Central memory CD8-positive, alpha-beta T cell (primary cell): ENCODE data around the gene LAG3.

Experiments used
- ATAC-seq: fragments of 150-1000 bp; cut with Tn5 transposase; replicated peaks from 2 replicates; pipeline ENCODE4 v1.10.0; 2022; ENCODE audit warnings: mild to moderate bottlenecking, moderate FRiP score, moderate number of reproducible peaks; ENCODE audit not compliant: poor library complexity, severe bottlenecking; ENCODE audit errors: extremely low read depth
- DNase-seq, 2 donors: peaks; one replicate each; pipeline ENCODE4 v3.0.0; 2021; ENCODE audit warnings: low spot score in 2 of 2
- H3K27ac Mint-ChIP-seq: one replicate; pipeline ENCODE4 v1.8.0; 2022; ENCODE audit warnings: low read depth, mild to moderate bottlenecking, moderate library complexity, mixed read lengths
- H3K27me3 Mint-ChIP-seq: one replicate; pipeline ENCODE4 v1.8.0; 2022; ENCODE audit warnings: mixed read lengths
- H3K36me3 Mint-ChIP-seq: one replicate; pipeline ENCODE4 v1.8.0; 2022; ENCODE audit warnings: mild to moderate bottlenecking, moderate library complexity, mixed read lengths; ENCODE audit not compliant: insufficient read depth
- H3K4me1 Mint-ChIP-seq: one replicate; pipeline ENCODE4 v1.8.0; 2022; ENCODE audit warnings: mixed read lengths
- H3K4me3 Mint-ChIP-seq: one replicate; pipeline ENCODE4 v1.8.0; 2022; ENCODE audit warnings: mild to moderate bottlenecking, moderate library complexity, mixed read lengths
- H3K9me3 Mint-ChIP-seq: one replicate; pipeline ENCODE4 v1.8.0; 2022; ENCODE audit warnings: mixed read lengths

LAG3 gene

DNA sequence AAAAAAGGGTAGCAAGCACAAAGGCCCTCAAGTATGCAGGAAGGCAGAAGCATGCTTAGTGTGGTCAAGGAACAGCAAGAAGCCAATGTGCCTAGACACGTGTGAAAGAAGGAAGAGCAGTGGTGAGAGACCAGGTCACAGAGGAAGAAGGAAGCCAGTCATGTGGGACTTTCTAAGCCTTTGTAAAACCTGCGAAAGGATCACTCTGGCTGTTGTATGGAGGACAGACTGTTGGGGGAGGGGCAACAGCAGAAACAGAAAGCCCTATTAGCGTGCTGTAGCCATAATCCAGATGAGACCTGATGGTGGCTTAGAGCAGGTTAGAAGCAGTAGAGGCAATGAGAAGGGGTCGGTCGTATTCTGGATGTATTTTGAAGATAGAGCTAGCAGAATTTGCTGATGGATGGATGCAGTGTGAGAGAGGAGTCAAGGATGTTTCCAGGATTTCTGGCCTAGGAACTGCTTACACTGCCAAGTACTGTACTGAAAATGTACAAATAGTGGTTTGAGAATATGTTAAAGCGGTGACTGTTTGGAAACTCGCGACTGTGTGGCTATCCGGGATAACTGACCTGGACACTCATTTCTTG, 13.7 kb upstream of the LAG3 start:
- ATAC-seq: no peak
- no peak for DNase-seq
- no peaks in the 10 kb centered on the region for H3K9me3 Mint-ChIP-seq
- H3K27me3 Mint-ChIP-seq: no peaks in the 10 kb centered on the region
- no peak overlapping the region for H3K4me3 Mint-ChIP-seq
- H3K36me3 Mint-ChIP-seq: no peaks in the 10 kb centered on the region
- H3K4me1 Mint-ChIP-seq: peaks cover 4% of the 10 kb centered on the region
- no peak overlapping the region for H3K27ac Mint-ChIP-seq

DNA sequence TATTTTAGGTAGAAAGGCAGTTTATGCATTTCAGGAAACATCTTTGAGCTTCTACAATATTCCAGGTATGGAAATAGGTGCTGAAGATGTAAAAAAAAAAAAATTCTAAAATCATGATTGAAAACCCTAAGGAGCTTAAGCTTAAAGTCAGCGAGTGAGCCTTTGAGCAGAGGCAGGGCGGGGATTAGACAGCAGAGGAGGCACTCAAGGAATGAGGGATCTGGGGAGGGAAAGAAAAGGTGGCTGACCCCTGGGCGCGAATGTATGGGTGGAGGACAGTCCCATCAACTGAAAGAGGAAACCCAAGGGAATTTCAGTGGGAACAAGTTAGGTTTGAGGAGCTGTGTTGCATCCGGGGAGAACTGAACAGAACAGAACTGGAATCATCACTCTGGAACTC, 12.6 kb upstream of the LAG3 start:
- H3K4me1 Mint-ChIP-seq: peaks cover 9% of the 10 kb centered on the region
- ATAC-seq (no peak), DNase-seq (no peak)
- peaks cover 2% of the 10 kb centered on the region for H3K36me3 Mint-ChIP-seq
- H3K27me3 Mint-ChIP-seq: peaks cover 10% of the 10 kb centered on the region
- no peak overlapping the region for H3K4me3 Mint-ChIP-seq
- H3K9me3 Mint-ChIP-seq: no peaks in the 10 kb centered on the region
- no peak overlapping the region for H3K27ac Mint-ChIP-seq

DNA sequence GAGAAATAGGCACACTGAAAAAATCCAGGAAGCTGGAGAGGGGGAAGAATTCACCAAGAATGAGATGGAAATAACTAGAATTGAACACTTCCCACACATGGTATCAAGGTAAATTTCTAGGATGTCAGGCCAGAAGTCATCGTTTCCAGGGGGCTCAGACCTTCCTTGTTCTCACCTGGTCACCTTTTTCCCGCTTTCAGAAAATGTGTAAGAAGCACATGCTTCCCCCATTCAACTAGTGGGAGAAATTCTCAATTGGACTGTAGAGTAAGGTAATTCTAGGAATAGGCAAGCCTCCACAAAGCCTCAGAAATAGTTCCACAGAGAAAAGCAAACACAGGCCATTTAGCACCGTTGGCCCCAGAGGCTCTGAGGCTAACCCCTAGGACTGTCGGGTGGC, 8.9 kb upstream of the LAG3 start:
- peaks cover 5% of the 10 kb centered on the region for H3K36me3 Mint-ChIP-seq
- no peaks in the 10 kb centered on the region for H3K9me3 Mint-ChIP-seq
- H3K4me1 Mint-ChIP-seq: peaks cover 35% of the 10 kb centered on the region
- no peak overlapping the region for H3K27ac Mint-ChIP-seq
- no peak overlapping the region for H3K4me3 Mint-ChIP-seq
- ATAC-seq: no peak
- H3K27me3 Mint-ChIP-seq: peaks cover 21% of the 10 kb centered on the region
- no peak for DNase-seq

DNA sequence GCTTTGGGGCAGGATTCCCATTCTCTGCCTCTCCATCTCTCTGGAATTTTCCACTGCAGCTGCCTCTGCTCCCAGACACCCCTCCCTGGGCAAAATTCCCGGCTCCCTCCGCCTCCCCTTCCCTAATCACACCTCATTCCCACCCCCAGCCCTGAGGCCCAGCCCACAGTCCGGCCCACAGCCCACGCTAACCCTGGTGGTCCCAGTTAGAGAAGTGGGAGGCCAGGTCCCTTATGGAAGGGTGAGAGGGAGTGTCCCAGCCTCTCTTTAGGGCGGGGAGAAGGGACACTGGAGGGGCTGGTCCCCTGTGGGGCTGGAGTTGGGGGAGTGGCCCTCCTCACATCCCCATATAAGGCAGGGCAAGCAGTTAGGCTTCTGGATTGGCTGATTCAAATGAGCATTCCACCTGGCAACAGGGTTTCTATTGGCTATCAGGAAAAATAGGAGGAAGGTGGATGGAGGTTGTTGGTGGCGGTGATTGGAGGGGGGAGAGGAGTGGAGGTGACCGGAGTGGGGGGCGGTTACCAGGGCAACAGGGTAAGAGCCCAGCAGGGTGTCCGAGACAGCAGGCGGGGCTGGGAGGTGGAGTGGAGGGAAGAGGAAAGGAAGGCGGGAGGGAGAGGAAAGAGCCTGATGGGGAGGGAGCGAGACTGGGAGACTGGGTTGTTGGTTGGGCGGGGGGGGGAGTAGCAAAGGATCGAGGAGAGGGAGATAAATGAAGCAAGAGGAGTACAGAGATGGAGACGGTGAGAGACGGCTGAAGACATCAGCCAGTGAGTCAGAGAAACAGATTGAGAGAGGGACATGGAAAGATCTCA, 8.1 kb upstream of the LAG3 start:
- Mint-ChIP-seq H3K27ac (peak overlapping the region; percentile 77), H3K9me3 (no peaks in the 10 kb centered on the region)
- peak; percentile 78 for ATAC-seq

DNA sequence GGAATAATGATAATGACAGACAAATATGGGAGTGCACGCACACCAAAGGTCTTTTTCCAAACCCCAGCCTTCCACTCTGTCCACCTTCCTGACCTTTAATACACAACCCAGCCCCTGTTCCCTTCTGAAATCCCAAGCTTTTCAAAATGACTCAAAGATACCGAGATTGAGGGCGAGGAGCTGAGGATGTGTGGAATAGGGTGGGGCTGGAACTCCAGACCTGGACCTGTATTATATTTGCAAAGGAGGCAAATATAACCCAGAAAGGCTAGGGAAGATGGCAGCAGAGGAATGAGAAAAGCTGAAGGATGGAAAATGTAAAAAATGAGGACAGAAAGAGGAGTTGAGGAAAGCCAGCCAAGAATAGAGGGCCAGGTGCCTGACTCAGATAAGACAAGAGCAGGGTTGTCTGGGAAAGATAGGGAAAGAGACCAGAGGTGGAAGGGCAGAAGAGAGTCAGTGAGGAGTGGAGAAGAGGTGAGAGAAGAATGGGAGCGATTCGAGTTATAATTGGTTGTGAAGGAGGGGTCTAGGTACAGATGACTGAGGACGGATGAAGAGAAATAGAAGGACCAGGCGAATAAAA, 7.2 kb upstream of the LAG3 start:
- peaks cover 5% of the 10 kb centered on the region for H3K36me3 Mint-ChIP-seq
- H3K4me1 Mint-ChIP-seq: peaks cover 45% of the 10 kb centered on the region
- H3K9me3 Mint-ChIP-seq: no peaks in the 10 kb centered on the region
- ATAC-seq: no peak
- DNase-seq: no peak
- peaks cover 21% of the 10 kb centered on the region for H3K27me3 Mint-ChIP-seq
- H3K27ac Mint-ChIP-seq: peak overlapping the region; percentile 73
- H3K4me3 Mint-ChIP-seq: peak overlapping the region; percentile 72

More for the DNA sequence above, 8.1 kb upstream of the LAG3 start:
- H3K27me3 Mint-ChIP-seq: peaks cover 21% of the 10 kb centered on the region
- peak in 1 of 2 donors; percentile 44 for DNase-seq
- H3K4me1 Mint-ChIP-seq: peaks cover 43% of the 10 kb centered on the region
- H3K36me3 Mint-ChIP-seq: peaks cover 5% of the 10 kb centered on the region
- peak overlapping the region; percentile 72 for H3K4me3 Mint-ChIP-seq

DNA sequence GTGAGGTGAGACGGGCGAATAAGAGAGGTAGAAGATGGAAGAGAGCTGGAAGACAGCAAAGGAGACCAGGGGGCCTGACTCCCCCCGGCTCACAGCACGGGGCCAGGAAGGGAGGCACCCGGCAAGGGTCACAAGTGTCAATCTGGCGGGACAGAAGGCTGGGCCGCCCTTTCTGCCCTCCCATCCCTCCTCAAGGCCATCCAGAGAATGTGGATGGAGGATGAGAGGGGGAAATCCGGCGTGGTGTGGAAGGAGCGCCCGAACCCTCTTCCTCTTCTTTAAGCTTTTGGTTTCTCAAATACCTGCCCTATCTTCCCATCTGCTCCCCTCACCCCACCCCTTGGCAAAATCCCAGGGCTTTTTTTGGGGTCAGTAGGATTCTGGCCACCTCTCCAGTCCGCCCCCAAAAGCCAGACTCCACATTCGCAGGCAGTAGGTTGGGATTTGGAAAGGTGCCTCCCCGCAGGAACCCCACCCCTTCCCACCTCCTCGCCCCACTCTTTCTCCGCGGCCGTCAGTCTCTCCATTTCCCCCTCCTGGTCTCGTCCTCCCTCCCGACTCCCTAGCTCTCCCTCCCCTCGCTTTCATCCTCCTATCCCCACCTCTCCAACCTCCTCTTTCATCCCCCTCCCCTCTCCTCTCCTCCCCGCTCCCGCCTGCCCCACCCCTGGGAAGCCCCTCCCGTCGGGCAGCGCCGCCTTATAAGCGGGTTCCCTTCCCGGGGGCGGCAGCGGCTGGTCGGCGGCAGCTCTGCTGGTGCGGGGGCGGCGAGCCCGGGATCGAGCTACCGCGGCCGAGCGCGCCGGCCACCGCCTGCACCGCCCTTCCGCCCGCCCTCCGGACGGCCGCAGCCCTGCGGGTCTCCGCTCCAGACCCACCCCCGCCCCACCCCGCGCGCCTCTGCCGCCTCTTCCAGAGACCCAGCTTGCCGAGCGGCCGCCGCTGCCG, 6.4 kb upstream of the LAG3 start, which contains the start of gene PTMS:
Gene PTMS, plus strand, starts transcription at position 730 of the 948 bp plus-strand sequence. CDS start 343 bp downstream, outside the sequence.
- Mint-ChIP-seq H3K9me3 (no peaks in the 10 kb centered on the region), H3K27ac (peak within 1 kb of the TSS; percentile 73), H3K27me3 (peaks cover 21% of the 10 kb centered on the region), H3K4me3 (peak within 1 kb of the TSS; percentile 89), H3K36me3 (peaks cover 5% of the 10 kb centered on the region), H3K4me1 (peaks cover 50% of the 10 kb centered on the region)
- ATAC-seq (peak; percentile 6), DNase-seq (no peak)

DNA sequence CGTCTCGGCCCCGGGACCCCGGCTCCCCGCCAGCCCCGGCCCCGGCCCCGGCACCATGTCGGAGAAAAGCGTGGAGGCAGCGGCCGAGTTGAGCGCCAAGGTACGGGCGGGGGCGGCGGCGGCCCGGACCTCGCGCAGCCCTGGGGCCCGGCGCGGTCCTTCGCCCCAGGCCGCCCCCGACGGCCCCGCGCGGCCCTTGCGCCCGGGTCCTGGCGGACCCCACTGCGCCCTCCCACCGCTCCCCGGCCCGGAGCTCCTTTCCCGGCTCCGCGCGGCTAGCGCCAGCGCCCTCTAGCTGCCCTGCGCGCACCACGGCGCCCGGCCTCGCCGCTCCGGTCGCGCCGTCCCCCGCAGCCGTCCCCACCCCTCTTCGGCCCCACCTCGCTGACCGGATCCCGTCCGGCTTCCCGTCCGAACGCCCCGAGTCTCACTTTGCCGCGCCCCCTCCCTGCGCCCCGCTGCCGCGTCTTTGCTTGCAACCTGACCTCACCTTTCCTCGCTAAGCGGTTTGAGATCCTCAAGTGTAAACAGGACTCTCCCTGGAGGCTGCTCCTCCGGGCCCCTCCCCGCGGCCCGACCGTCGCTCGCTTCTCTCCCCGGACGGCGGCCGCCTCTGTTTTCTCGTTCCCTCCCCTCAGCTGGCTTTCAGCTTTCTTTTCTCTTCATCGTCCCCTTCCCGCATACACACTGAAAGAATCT, 5.5 kb upstream of the LAG3 start:
- Mint-ChIP-seq H3K4me3 (peak overlapping the region; percentile 89), H3K36me3 (peaks cover 5% of the 10 kb centered on the region), H3K9me3 (no peaks in the 10 kb centered on the region), H3K27me3 (peaks cover 21% of the 10 kb centered on the region), H3K4me1 (peaks cover 58% of the 10 kb centered on the region), H3K27ac (peak overlapping the region; percentile 60)
- ATAC-seq: peak; percentile 71
- DNase-seq: peak in 1 of 2 donors; percentile 32

DNA sequence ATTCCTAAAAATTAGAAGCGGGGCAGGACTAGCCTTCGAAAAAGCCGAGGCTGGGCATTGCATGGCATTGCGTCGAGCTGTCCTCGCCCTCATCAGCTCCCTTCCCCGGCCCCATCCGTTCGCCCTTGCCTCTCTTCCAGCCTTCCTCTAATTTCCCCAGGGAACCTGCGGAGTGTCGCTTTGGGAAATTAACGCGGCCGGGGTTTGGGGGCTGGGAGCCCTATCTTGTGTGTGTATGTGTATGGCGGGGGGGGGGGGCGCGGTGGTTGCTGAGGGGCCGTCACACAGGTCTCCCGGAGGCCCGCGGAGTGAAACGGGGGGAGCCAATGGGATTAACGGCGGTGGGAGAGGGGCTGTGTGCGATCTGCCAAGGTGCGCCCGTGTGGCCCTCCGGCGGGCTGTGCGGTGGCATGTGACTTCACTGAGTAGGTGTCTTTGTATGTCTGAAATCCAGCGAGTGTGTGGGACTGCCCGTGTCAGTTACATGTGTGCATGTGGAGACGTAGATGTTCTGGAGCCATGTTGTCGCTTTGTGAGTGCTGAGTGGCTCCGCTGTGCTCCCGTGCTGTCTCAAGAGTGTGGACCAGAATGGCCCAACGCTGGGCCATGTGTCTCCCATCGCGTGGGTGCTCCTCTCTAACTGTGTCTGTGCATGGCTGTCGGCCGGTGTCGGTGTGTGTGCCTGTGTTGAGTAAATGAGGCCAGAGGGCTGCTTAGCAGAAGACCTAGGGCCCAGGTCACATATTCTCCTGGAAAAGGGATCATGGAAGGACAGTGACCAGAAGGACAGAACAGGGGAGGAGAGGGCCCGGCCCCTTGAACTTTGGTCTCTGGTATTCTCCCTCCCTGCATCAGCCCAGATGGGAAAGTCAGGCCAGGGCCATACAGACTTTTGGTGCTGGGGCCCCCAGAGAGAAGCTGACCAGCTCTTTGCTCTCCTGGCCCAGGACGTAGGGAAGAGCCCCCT, 4.7 kb upstream of the LAG3 start:
- peaks cover 21% of the 10 kb centered on the region for H3K27me3 Mint-ChIP-seq

DNA sequence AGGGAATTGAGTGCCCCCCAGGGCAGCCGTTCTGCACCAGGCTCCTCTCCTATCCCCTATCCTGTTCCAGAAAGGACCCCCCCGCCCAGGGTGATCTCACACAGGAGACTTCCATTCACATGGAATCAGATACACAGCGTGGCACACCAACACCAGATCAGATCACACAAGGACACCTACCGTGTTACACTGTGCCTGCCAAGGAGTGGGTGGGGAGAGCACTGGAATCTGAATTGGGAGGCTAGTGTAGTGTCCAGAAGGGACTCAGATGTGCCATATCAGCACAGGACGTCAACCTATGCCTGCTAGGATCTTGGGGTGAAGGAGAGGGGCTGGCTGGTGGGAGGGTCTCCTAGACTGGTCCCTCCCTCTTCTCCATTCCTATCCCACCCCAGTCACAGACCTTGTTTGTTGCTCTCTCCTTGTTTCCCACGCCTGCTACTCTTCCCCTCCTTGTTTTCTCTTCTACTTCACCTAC, 3.8 kb upstream of the LAG3 start:
- no peak for DNase-seq

More for the DNA sequence above, 4.7 kb upstream of the LAG3 start:
- Mint-ChIP-seq H3K9me3 (no peaks in the 10 kb centered on the region), H3K4me1 (peaks cover 63% of the 10 kb centered on the region), H3K27ac (peak overlapping the region; percentile 60), H3K36me3 (peaks cover 7% of the 10 kb centered on the region), H3K4me3 (peak overlapping the region; percentile 89)
- ATAC-seq: no peak
- no peak for DNase-seq

DNA sequence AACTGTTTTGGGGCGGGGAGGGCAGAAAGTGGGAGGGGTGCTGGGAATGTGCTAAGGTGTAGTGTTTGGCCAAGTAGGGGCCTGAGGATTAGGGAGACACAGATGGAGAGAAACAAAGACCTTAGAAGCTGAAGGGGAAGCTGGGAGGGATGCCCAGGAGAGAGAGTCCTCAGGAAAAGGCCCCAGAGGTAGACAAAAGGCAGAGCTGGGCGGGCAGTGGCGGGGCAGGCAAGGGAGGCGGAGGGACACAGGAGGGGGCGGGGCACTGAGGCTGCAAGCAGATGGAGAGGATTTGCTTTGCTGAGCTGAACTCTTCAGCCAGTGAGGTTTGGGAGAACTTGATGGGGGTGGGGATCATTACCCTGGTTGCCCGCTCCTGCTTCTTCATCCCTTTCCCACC, 3.3 kb upstream of the LAG3 start:
- no peak for ATAC-seq
- no peak overlapping the region for H3K4me3 Mint-ChIP-seq
- H3K36me3 Mint-ChIP-seq: peaks cover 7% of the 10 kb centered on the region
- no peaks in the 10 kb centered on the region for H3K9me3 Mint-ChIP-seq
- no peak for DNase-seq
- peaks cover 19% of the 10 kb centered on the region for H3K27me3 Mint-ChIP-seq
- H3K27ac Mint-ChIP-seq: no peak overlapping the region
- peaks cover 69% of the 10 kb centered on the region for H3K4me1 Mint-ChIP-seq

More for the DNA sequence above, 3.8 kb upstream of the LAG3 start:
- H3K9me3 Mint-ChIP-seq: no peaks in the 10 kb centered on the region
- ATAC-seq: no peak
- H3K36me3 Mint-ChIP-seq: peaks cover 7% of the 10 kb centered on the region
- H3K4me1 Mint-ChIP-seq: peaks cover 69% of the 10 kb centered on the region
- H3K27ac Mint-ChIP-seq: no peak overlapping the region
- peaks cover 21% of the 10 kb centered on the region for H3K27me3 Mint-ChIP-seq
- no peak overlapping the region for H3K4me3 Mint-ChIP-seq

DNA sequence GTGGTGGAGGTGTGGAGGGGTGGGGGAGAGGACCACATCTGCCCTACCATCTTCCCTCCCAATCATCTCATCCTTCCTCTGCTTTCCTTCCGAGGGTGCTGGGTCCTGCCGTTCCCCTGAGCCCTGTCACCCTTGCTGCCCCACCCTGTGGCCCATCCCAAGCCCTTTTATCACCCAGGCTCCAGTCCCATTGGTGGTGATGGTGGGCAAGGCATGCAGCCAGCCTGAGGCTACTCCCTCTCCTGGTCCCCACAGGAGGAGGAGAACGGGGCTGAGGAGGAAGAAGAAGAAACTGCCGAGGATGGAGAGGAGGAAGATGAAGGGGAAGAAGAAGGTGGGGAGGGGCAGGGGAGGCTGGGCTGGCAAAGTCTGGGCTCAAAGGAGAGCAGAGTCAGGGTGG, 2.7 kb upstream of the LAG3 start:
- DNase-seq (no peak), ATAC-seq (no peak)
- peaks cover 12% of the 10 kb centered on the region for H3K27me3 Mint-ChIP-seq
- H3K4me1 Mint-ChIP-seq: peaks cover 69% of the 10 kb centered on the region
- peaks cover 8% of the 10 kb centered on the region for H3K36me3 Mint-ChIP-seq
- H3K27ac Mint-ChIP-seq: peak overlapping the region; percentile 63
- H3K9me3 Mint-ChIP-seq: no peaks in the 10 kb centered on the region
- H3K4me3 Mint-ChIP-seq: no peak overlapping the region
